AML-193 (cell line): ENCODE results near the gene LRGUK.
"Not testable (repeated sequence)": the region's sequence is repeated elsewhere in the genome, so short reads cannot be mapped to it uniquely, and the experiment has no call there.

Experiments used
- DNase-seq, 2 experiments: peaks; one replicate each; lab custom pipeline; 2025; lab: John Stamatoyannopoulos, UW

LRGUK gene, protein sequence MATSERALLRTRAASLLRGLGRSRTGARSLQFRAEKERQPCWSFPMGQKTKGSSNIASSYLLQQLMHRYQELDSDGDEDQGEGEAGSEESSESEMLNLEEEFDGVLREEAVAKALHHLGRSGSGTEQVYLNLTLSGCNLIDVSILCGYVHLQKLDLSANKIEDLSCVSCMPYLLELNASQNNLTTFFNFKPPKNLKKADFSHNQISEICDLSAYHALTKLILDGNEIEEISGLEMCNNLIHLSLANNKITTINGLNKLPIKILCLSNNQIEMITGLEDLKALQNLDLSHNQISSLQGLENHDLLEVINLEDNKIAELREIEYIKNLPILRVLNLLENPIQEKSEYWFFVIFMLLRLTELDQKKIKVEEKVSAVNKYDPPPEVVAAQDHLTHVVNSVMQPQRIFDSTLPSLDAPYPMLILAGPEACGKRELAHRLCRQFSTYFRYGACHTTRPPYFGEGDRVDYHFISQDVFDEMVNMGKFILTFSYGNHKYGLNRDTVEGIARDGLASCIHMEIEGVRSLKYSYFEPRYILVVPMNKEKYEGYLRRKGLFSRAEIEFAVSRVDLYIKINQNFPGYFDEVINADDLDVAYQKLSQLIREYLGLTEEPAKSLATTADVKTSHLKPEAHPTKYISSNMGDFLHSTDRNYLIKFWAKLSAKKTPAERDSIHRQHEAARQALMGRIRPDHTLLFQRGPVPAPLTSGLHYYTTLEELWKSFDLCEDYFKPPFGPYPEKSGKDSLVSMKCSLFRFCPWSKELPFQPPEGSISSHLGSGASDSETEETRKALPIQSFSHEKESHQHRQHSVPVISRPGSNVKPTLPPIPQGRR

GRCh38 chr7:134126966-134127848, at the start of gene LRGUK:
Gene LRGUK, plus strand, starts transcription at chr7:134127340. Its CDS starts 28 bp downstream, at chr7:134127368.
- DNase-seq, result peak; percentile 65 to 71

- not testable (repeated sequence) for DNase-seq
Measured at GRCh38 chr7:134077560-134077959, 49.6 kb upstream of the LRGUK start.

- no peak for DNase-seq
Measured at GRCh38 chr7:134078991-134079390, 48.1 kb upstream of the LRGUK start.

GRCh38 chr7:134081695-134082094, 45.4 kb upstream of the LRGUK start:
- no peak for DNase-seq

- no peak for DNase-seq
Measured at GRCh38 chr7:134083766-134084487, 43.2 kb upstream of the LRGUK start.

- peak; percentile 35 to 51 for DNase-seq
Measured at GRCh38 chr7:134084488-134085144, 42.5 kb upstream of the LRGUK start.

GRCh38 chr7:134085311-134085710, 41.8 kb upstream of the LRGUK start:
- no peak for DNase-seq

GRCh38 chr7:134086998-134087735, 40.0 kb upstream of the LRGUK start:
- no peak for DNase-seq

- no peak for DNase-seq
Measured at GRCh38 chr7:134088199-134088598, 38.9 kb upstream of the LRGUK start.

- DNase-seq, result no peak
Measured at GRCh38 chr7:134089446-134089845, 37.7 kb upstream of the LRGUK start.

- DNase-seq, result no peak
Measured at GRCh38 chr7:134098072-134098471, 29.1 kb upstream of the LRGUK start.

DNA sequence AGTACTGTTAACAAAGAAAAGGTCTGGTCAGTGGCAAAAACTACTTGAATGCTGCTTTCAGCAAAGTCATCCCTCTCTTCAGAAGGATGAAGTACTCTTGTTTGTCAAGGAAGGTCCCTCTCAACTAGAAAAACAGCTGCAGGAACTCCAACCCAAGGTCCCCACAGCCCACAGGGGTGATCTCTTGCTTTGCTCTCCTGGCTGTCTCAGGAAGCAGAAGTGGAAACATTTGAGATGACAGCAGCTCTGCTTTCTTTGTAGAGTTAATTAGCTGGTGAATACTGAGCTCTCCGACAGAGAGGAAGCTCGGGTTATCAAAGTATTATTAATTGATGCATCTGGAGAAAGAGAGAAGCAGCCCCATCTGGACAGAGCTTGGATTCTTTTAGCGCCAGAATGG, 25.4 kb upstream of the LRGUK start:
- DNase-seq, result no peak

DNA sequence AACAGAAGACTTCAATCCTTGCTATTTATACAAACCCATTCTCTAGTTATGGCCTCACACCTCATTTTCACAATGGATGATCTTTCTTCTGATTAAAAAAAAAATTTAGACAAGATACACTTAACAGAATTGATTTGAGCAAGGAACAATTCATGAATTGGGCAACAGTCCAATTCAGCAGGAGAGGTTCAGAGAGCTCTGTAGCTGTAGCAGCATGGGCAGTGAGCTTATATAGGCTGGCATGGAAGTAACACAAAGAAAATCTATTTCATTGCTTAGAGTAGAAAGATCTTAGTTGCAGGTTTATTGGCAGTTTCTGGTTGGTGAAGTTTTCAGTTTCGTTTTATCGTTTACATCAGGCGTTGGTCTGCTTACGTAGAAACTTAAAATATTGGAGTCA, 23.0 kb upstream of the LRGUK start:
- no peak for DNase-seq

DNA sequence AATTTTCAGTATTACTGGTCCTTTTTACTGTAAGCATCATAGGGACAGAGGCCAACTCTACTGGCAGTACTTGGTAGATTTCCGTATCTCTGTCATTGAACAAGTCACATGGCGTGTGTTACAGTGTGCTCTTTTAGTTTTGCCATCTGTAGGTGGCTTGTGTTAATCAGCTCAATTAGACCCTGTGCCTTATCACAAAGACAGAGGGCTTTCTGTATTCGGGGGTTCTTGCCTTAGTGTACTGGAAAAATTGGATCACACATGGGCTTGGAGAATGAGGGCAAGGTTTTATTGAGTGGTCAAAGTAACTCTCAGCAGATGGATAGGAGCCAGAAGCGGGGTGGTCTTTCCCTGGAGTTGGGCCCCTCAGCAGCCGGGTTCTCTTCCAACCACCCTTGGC, 21.3 kb upstream of the LRGUK start:
- no peak for DNase-seq

DNA sequence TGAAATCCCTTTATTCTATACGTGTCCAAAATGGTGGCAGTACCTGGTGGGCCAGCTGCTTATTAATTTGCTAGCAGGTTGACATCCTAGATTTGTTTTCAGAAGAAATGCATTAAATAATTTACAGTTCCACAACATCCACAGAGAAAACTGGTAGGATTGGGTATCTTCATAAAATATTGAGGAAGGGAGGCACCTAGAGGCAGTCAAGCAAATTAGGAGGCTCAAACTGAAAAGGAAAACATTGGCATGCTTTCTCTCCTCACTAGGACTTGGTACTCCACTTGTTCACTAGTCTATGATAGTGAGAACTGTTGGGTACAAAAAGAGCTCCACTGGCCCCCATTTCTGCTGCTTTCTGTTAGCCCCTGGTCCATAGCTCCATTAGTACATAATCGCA, 18.3 kb upstream of the LRGUK start:
- DNase-seq, result no peak

DNA sequence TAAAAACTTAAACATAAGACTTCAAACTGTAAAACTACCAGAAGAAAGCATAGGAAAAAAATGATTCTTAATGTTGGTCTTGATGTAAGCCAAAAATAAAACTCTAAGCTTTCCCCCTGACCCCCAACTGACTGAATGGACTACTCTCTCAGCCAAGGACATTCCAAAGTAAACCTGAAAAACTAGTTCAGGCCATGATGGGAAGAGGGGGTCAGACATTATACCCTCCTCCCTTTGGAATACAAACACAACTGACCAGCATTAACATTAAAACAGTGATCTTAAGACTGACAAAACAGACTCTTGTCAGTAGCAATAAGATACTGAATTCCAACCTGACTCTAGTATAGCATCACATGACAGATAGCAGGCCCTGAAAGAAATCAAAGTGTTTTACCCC, 13.5 kb upstream of the LRGUK start:
- no peak for DNase-seq

DNA sequence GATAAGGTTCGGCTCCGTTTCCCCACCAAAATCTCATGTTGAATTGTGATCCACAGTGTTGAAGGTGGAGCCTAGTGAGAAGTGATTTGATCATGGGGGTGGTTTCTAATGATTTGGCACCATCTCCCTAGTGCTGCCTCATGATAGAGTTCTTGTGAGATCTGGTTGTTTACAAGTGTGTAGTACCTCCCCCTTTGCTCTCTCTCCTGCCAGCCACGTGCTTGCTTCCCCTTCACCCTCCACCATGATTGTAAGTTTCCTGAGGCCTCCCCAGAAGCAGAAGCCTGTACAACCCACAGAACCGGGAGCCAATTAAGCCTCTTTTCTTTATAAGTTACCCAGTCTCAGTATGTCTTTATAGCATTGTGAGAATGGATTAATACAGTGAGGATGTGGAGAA, 12.1 kb upstream of the LRGUK start:
- no peak for DNase-seq

- DNase-seq, result no peak
Measured at GRCh38 chr7:134120405-134120804, 6.7 kb upstream of the LRGUK start.

DNA sequence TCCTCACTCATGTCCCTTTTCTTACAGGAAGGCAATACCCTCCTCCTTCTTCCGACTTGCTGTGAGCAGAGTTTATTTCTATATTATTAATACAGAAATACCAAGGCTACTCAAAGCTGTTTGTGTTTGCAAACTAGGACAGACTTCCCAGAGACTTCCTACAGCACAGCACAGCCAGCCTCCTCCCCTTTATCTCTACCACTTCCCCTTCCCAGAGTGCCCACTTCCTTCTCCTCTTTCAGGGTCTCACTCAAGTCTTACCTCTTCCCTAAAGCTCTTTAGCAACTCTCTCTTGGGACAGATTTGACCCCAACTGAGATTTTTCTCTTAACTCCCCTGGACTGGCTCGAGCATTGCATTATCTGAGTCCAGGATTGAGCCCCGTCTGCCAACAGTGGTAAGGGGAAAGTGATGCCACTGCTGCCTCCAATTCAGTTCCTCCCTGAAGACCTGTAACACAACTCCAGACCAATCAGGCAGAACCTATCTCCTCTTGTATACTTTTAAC, 5.5 kb upstream of the LRGUK start:
- DNase-seq, result no peak

GRCh38 chr7:134122980-134123379, 4.2 kb upstream of the LRGUK start:
- no peak for DNase-seq
